Heart right ventricle (tissue), 16 donors: Measurements from ENCODE around the gene RAG2. TPM values are rescaled to one million over a fixed set of nuclear protein-coding genes. Genes with fewer than 3 reads are reported as not detected.

Source experiments
- ATAC-seq, 8 donors: fragments of 200-7000 bp; cut with Tn5 transposase; one replicate each; pipeline ENCODE4 v1.9.1; 2020; ENCODE audit warnings: mild to moderate bottlenecking in 8 of 8, moderate library complexity in 8 of 8, moderate number of reproducible peaks in 1 of 8
- DNase-seq, 2 donors: peaks; one replicate each; pipeline ENCODE4 v3.0.0-alpha.2; 2020
- H3K27ac ChIP-seq, 10 donors: fragments of 200-600 bp; sonication (generic) in 2 of 10; one replicate each; pipeline versions ENCODE4 v1.5.0 to v1.8.0; 2020 to 2022; ENCODE audit warnings: mild to moderate bottlenecking in 3 of 10
- H3K27me3 ChIP-seq, 7 donors: fragments of 200-600 bp; one replicate each; pipeline ENCODE4 v1.8.0; 2021 to 2022; ENCODE audit warnings: mild to moderate bottlenecking in 2 of 7
- H3K36me3 ChIP-seq, 9 donors: fragments of 200-600 bp; sonication (generic) in 1 of 9; one replicate each; pipeline versions ENCODE4 v1.5.0 to v1.8.0; 2020 to 2022; ENCODE audit warnings: mild to moderate bottlenecking in 2 of 9
- H3K4me1 ChIP-seq, 9 donors: fragments of 200-600 bp; sonication (generic) in 1 of 9; one replicate each; pipeline versions ENCODE4 v1.5.0 to v1.8.0; 2020 to 2022; ENCODE audit warnings: mild to moderate bottlenecking in 4 of 9
- H3K4me3 ChIP-seq, 10 donors: fragments of 200-600 bp; sonication (generic) in 2 of 10; one replicate each; pipeline versions ENCODE4 v1.5.0 to v1.8.0; 2020 to 2022; ENCODE audit warnings: mild to moderate bottlenecking in 7 of 10, moderate library complexity in 2 of 10
- H3K9me3 ChIP-seq, 11 donors: fragments of 200-600 bp in 10 of 11; sonication (generic) in 2 of 11; one replicate each; pipeline versions ENCODE4 v1.5.0 to v1.8.0; 2013 to 2022; ENCODE audit warnings: mild to moderate bottlenecking in 2 of 11, control low read depth in 1 of 11, moderate library complexity in 1 of 11
- CTCF ChIP-seq, 9 donors: fragments of 200-600 bp; sonication (generic) in 2 of 9; IDR thresholded peaks; one replicate each; pipeline versions ENCODE4 v1.5.0 to v1.8.0; 2021 to 2022; ENCODE audit warnings: antibody characterized with exemption in 9 of 9, mild to moderate bottlenecking in 5 of 9, moderate library complexity in 1 of 9
- WGBS, 2 donors: extraction: QIAGEN DNeasy Blood & Tissue Kit; methylation state at CpG; one replicate each; pipeline ENCODE4 v1.1.7; 2013; ENCODE audit warnings: inconsistent platforms in 1 of 2; 5-methylcytosine and 5-hydroxymethylcytosine counted together
- intact Hi-C, 10 donors: fragments of 100-400 bp; cut with DNase I; formaldehyde crosslinking; loops; one replicate each; pipeline versions ENCODE4 v1.11.1 to v1.14.2; 2022
- polyA plus RNA-seq, 2 donors: library from polyadenylated mRNA; stranded (reverse); fragments of 200-250 nt; gene quantifications; one replicate each; pipeline ENCODE4 v1.2.3, GENCODE V29; 2013
- total RNA-seq, 10 donors: library from RNA; stranded (reverse); fragmentation: NEBNext Ultra II Directional in 3 of 10; extraction: Animal tissue kit (Norgen Biotek cat#: 25700) in 3 of 10; gene quantifications; one replicate each; pipeline versions ENCODE4 v1.2.1 to v1.2.4, GENCODE V29; 2021 to 2023
- donor health status: Arrhythmogenic right ventricular cardiomyopathy.
- donor health status: ischemic (EF 13 %, LVEDD 7.1; RV severe dilation, severe dysfunction).
- donor health status: healthy with polysubstance abuse.
- donor health status: DM: no; HTN: yes; CAD: no.
- donor health status: DM: no; HTN: no; CAD: no.
- donor health status: ischemic (EF 25% LVEDD 6.9; RV normal size, moderate dysfunction).
- donor health status: ischemic (EF 25% LVEDD 5.7; RV mildly dilated, moderate dysfunction).
- donor health status: healthy.
- donor health status: DM: yes; HTN: yes; CAD: no.
- donor health status: Ischemic cardiomyopathy.
- donor health status: ischemic (EF 35%, LVEDD 5.7; RV mildly dilated, moderate dysfunction).
- donor health status: nonischemic (EF 11% LVEDD 7.7; RV severe dilation, severe dysfunction).
- donor health status: DM: yes; HTN: yes; CAD: no.
- donor health status: PGD.
- donor health status: ischemic (EF 29% LVEDD 5.4; RV normal size, mild dysfunction).
- donor health status: nonischemic (EF 23%, LVEDD 6.1; RV moderate dilation, normal function).

Gene RAG2
- total and polyA plus RNA-seq, 12 donors, result not detected

- DNase-seq (no peak), ATAC-seq (no peak)
- Histone ChIP-seq H3K4me3 (no peak overlapping the region), H3K36me3 (peaks cover 0 to 15% (median 0%) of the 10 kb centered on the region in 9 donors), H3K9me3 (no peaks in the 10 kb centered on the region), H3K27ac (no peak overlapping the region), H3K4me1 (peaks cover 0 to 15% (median 0%) of the 10 kb centered on the region in 9 donors), H3K27me3 (no peaks in the 10 kb centered on the region)
- intact Hi-C loops, result no loop called here
- 78 to 80% methylated on average over 8 of the region's 8 CpGs for WGBS, 2 donors
- no peak for TF ChIP-seq CTCF (IDR thresholded peaks at IDR 0.05)
These were observed 23.6 kb downstream of the RAG2 start for GRCh38 chr11:36574486-36574885.

GRCh38 chr11:36569095-36569494 is 28.9 kb downstream of the RAG2 start:
- Histone ChIP-seq H3K27me3 (peaks cover 0 to 5% (median 0%) of the 10 kb centered on the region in 7 donors), H3K4me1 (peaks cover 0 to 5% (median 0%) of the 10 kb centered on the region in 9 donors), H3K27ac (no peak overlapping the region), H3K36me3 (peaks cover 0 to 9% (median 0%) of the 10 kb centered on the region in 9 donors), H3K9me3 (no peaks in the 10 kb centered on the region), H3K4me3 (no peak overlapping the region)
- intact Hi-C loops, result loop anchor here in 6 of 10 donors (5.0 to 10.0 kb wide), 5 partner anchors 53 to 178 kb away; no protein-coding TSS in a partner anchor
- DNase-seq (no peak), ATAC-seq (no peak)
- no peak for TF ChIP-seq CTCF (IDR thresholded peaks at IDR 0.05)
- WGBS, 2 donors, result 91 to 94% methylated on average over 4 of the region's 4 CpGs

GRCh38 chr11:36567694-36568093 is 30.3 kb downstream of the RAG2 start, which contains the start of gene RAG1:
Gene RAG1 (plus strand): TSS chr11:36568007. CDS start chr11:36573305, 5,298 bp downstream.
- ATAC-seq (no peak), DNase-seq (no peak)
- Histone ChIP-seq H3K9me3 (no peaks in the 10 kb centered on the region), H3K4me3 (no peak within 1 kb of the TSS), H3K27ac (no peak within 1 kb of the TSS), H3K4me1 (peaks cover 0 to 5% (median 0%) of the 10 kb centered on the region in 9 donors), H3K27me3 (peaks cover 0 to 5% (median 0%) of the 10 kb centered on the region in 7 donors), H3K36me3 (no peaks in the 10 kb centered on the region)
- 91 to 92% methylated on average over 1 of the region's 1 CpG for WGBS, 2 donors
- intact Hi-C loops, result loop anchor here in 7 of 10 donors (2.0 to 10.0 kb wide), 6 partner anchors 55 to 180 kb away; no protein-coding TSS in a partner anchor
- TF ChIP-seq CTCF (IDR thresholded peaks at IDR 0.05), result no peak

- Histone ChIP-seq H3K4me3 (no peak overlapping the region), H3K27me3 (peaks cover 0 to 5% (median 0%) of the 10 kb centered on the region in 7 donors), H3K36me3 (no peaks in the 10 kb centered on the region), H3K9me3 (no peaks in the 10 kb centered on the region), H3K27ac (no peak overlapping the region), H3K4me1 (peaks cover 0 to 5% (median 0%) of the 10 kb centered on the region in 9 donors)
- WGBS, 2 donors, result 93 to 95% methylated on average over 4 of the region's 4 CpGs
- ATAC-seq (no peak), DNase-seq (no peak)
- TF ChIP-seq CTCF (IDR thresholded peaks at IDR 0.05), result no peak
- intact Hi-C loops, result loop anchor here in 7 of 10 donors (2.0 to 10.0 kb wide), 6 partner anchors 56 to 181 kb away; no protein-coding TSS in a partner anchor
These were observed 31.5 kb downstream of the RAG2 start for GRCh38 chr11:36566407-36567053.
